ENCODE measurements around the gene DYNC1H1.

Gene DYNC1H1

DNA sequence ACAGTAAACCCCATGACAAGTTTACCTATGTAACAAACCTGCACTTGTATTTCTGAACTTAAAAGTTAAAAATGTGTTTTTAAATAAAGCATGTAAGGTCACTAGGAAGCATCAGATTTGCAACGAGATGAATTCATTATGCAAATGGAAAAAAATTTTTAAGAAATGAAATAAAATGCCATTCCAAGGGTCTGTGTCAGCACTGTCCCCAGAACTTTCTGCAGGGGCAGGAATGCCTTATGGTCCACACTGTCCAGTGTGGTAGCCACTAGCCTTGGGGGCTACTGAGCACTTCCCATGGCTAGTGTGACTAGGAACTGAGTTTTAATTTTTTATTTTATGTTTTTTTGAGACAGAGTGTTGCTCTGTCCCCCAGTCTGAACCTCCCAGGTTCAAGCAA, 73.3 kb downstream of the DYNC1H1 start:
- no peak for DNase-seq (ENCODE audit: low read depth)

DNA sequence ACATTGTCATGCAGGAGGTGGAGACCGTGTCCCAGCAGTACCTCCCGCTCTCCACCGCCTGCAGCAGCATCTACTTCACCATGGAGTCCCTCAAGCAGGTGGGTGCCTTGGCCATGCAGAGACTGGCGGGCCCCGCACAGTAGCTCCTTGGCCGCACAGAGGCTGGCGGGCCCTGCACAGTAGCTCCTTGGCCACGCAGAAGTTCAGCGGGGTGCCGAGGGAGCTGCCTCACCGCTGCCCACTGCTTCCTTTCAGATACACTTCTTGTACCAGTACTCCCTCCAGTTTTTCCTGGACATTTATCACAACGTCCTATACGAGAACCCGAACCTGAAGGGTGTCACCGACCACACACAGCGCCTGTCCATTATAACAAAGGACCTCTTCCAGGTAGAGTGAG, 74.8 kb downstream of the DYNC1H1 start:
- no peak for DNase-seq (ENCODE audit: low read depth)

DNA sequence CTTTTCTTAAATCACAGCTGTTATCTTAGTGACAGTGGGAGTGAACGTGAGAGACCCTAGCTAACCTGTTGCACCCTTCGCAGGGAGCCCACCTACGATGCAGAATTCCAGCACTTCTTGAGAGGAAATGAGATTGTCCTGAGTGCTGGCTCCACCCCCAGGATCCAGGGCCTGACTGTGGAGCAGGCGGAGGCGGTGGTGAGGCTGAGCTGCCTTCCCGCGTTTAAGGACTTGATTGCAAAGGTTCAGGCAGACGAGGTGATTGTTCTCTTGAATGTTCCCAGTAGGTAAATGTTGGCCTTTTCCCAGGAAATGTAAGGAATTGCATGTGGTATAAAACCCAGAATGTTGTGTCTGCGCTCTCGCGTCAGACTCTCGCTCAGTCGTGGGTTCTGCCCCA, 75.8 kb downstream of the DYNC1H1 start:
- DNase-seq (ENCODE audit: low read depth) = no peak

GRCh38 chr14:102042699-102043098, 78.3 kb downstream of the DYNC1H1 start:
- DNase-seq (ENCODE audit: low read depth) = no peak

DNA sequence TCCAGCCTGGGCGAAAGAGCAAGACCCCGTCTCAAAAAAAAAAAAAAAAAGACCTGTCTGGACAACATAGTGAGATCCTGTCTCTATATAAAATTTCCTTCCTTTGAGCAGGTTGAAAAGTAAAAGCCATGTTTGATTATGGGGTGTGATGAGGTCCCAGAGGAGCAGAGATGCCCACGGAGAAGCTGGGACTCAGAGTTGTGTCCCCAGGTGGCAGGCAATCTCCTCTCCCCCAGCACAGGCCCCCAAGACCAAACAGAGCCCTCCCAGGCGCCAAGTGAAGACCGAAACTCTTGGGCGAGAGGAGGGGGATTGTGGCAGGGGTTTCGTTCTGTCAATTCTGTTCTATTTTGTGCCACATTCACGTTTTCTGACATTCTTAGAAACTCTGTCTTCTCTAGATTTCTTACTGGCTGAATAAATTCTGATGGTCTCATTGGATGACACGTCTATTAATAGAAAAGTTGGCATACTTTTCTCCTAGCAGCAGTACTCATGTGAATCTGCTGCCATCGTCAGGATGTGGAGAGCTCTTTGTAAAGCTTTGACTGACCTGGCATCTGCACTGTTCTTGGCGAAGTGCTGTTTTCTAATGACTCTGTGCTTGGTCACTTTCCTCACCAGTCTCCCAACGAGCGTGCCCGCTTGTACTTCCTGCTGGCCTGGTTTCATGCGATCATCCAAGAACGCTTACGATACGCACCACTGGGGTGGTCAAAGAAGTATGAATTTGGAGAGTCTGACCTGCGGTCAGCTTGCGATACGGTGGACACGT, 79.1 kb downstream of the DYNC1H1 start:
- DNase-seq (ENCODE audit: low read depth) = no peak

DNA sequence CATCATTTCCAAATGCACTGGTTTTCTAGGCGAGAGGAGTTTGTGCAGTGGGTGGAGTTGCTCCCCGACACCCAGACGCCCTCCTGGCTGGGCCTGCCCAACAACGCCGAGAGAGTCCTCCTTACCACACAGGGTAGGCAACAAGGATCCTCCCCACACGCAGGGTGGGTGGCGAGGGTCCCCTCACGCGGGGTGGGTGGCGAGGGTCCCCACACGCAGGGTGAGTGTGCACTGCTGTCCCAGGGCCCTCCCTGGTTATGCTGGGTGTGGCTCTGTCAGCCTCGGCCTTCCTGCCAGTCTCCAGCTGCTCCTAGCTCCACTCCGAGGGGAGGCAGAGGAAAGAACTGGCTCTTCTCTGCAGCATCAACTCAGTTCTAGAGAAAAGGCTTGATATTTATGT, 80.2 kb downstream of the DYNC1H1 start:
- DNase-seq (ENCODE audit: low read depth) = no peak

- peak; percentile 42 for DNase-seq (ENCODE audit: low read depth)
These were observed 82.2 kb downstream of the DYNC1H1 start for GRCh38 chr14:102046337-102047278.

DNA sequence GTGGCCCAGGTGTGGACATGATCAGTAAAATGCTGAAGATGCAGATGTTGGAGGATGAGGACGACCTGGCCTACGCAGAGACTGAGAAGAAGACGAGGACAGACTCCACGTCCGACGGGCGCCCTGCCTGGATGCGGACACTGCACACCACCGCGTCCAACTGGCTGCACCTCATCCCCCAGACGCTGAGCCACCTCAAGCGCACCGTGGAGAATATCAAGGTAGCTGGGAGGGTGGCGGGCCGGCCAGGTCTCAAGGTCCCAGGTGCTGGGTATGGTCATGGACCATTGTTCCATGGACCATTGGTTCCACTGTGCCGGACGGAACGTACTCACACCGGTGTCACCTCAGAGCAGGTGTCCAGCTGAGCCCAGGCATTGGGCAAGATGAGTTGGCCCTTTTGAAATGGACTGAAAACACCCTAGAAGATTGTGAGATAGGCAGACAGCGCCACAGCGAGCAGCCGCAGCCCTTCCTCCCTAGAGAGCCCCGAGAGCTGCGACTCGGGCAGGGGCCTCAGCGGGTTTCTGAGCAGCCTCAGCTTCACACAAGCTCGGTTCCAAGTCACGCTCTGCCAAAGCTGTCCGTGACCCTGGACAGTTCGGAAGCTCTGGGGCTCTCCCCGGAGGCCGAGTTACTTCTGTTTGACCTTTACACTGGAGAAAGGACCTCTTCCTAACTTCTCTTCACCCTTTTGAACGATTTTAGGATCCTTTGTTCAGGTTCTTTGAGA, 83.6 kb downstream of the DYNC1H1 start:
- no peak for DNase-seq (ENCODE audit: low read depth)

GRCh38 chr14:102049258-102050025, 85.1 kb downstream of the DYNC1H1 start:
- DNase-seq (ENCODE audit: low read depth) = no peak

DNA sequence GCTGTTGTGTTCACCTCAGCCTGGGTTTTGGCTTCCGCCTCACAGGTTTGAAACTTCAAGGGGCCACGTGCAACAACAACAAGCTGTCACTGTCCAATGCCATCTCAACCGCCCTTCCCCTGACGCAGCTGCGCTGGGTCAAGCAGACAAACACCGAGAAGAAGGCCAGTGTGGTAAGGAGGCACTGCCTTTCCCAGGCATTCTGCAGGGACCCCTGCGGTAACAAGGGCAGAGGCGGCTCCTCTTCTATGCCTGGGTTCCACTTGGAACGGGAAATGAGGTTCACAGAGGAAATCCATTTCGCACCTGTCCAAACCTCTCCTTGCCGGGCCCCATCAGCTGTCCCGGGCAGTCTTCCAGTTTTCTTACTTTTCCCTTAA, 85.6 kb downstream of the DYNC1H1 start:
- no peak for DNase-seq (ENCODE audit: low read depth)

DNA sequence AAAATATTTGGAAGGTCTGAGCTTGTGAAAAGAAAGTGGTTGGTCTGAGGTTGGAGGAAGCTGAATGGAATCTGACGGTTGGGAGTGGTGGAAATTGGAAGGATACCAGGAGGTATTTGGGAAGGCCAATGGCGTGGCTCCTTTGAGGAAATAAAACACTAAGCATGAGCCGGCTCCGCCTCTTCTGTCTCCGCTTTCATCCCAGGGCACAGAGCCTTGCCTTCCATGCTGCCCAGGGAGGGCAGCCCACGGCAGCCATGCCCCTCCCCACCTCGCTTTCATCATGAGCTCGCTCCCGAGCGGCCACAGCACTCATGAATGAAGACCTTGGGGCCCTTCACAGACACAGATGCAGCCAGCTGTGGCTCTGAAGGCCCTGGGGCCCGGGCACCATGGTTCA, 86.3 kb downstream of the DYNC1H1 start:
- peak; percentile 59 for DNase-seq (ENCODE audit: low read depth)

GRCh38 chr14:102052522-102052921, 88.1 kb downstream of the DYNC1H1 start:
- no peak for DNase-seq (ENCODE audit: low read depth)

DNA sequence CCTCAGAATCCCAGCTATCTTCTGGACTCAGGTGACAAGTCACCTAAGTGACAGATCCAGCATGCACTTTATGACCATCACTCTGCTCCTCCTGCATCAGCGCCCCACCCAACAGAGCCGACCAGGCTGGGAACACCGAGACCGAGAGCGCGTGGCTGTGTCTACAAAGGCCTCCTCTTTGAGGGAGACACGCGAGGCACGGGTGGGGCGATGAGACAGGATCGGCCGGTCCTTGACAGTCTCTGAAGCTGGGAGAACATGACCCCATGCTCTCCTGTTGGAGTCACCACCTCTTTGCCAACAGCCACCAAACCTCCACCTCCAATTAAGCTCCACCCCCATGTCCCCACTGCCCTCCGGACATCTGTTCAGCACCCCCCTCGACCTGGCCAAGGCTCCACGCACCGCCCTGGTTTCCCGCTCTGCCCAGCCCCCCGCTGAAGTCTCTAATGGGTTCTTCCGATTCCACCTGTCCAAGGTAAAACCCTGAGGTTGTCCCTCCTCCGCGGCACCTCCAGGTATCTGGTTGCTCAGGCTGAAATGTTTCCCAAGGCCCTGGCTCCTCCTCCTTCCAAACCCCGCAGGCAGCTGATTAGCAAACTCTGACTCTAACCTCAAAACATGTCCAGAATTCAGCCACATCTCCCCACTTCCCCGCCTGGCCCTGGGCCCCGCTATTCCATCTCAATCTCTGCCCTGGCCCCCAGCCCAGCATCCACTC, 91.0 kb downstream of the DYNC1H1 start:
- peak; percentile 87 for DNase-seq (ENCODE audit: low read depth)

DNA sequence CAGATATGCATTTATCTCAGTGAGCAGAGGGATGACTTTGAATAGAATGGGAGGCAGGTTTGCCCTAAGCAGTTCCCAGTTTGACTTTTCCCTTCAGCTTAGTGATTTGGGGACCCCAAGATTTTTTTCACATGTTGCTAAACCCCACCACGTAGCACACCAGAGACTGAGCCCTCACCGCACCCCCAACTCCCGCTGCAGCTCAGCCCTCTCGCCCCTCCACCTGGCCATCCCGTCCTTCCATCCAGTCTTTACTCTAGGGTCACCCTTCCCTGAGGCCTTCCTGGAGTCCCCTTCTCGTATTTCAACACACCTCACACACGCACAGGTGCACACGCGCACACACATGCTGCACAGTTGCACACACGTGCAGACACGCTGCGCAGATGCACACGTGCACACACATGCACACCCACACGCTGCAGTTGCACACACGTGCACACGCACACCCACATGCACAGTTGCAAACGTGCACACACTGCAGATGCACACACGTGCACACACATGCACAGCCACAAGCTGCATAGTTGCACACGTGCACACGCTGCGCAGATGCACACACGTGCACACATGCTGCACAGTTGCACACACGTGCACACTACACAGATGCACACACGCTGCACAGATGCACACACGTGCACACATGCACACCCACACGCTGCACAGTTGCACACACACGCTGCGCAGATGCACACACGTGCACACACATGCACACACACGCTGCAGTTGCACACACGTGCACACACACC, 92.5 kb downstream of the DYNC1H1 start:
- no peak for DNase-seq (ENCODE audit: low read depth)

- no peak for DNase-seq (ENCODE audit: low read depth)
These were observed 93.2 kb downstream of the DYNC1H1 start for GRCh38 chr14:102057480-102058114.

GRCh38 chr14:102058146-102058545, 93.8 kb downstream of the DYNC1H1 start:
- DNase-seq (ENCODE audit: low read depth) = peak; percentile 10

- no peak for DNase-seq (ENCODE audit: low read depth)
These were observed 94.6 kb downstream of the DYNC1H1 start for GRCh38 chr14:102058961-102059360.

- DNase-seq (ENCODE audit: low read depth) = peak; percentile 86
These were observed 98.9 kb downstream of the DYNC1H1 start for GRCh38 chr14:102063109-102063807.

DNA sequence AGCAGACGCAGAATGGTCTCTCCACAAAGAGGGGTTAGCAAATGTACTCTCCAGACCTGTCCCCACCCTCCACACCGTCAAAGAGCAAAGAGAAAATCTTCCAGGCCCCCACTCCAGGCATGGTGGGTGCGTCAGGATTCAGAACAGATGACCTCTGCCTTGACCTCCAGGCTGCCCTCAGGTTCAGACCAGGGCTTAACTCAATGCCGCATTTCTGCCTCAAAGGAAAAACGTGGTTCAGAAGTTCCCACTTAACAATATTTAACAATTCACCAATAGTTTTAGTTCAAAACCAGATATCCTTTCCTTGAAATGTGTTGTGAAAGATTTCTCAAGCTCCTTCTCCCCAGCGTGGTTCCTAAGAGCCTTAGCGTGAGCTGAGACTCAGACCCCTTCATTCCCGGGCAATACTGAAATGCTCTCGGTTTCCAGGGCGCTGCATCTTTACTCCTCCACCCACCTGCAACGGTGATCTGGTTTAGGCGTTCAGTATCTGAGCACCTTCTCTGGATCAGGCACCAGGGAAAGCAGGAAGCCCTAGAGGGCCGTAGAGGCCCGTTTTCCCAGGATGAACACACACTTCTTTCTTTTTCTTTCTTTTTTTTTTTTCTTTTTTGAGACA, 99.5 kb downstream of the DYNC1H1 start:
- DNase-seq (ENCODE audit: low read depth) = no peak

Data from iris pigment epithelial cell (primary cell).